NCI-H2107 (cell line): ENCODE results near the gene BTG2.

Experiments used
- DNase-seq: peaks from one replicate; lab custom pipeline; 2025; lab: John Stamatoyannopoulos, UW

BTG2 gene

GRCh38 chr1:203317429-203318228 is 12.3 kb downstream of the BTG2 start:
- no peak for DNase-seq

- no peak for DNase-seq
Observed at GRCh38 chr1:203318229-203318517, 12.9 kb downstream of the BTG2 start.

GRCh38 chr1:203320591-203321272 is 15.4 kb downstream of the BTG2 start:
- peak; percentile 94 for DNase-seq

- DNase-seq, result no peak
Observed at GRCh38 chr1:203321273-203322052, 16.1 kb downstream of the BTG2 start.

GRCh38 chr1:203322500-203323179 is 17.3 kb downstream of the BTG2 start:
- DNase-seq, result peak; percentile 48

GRCh38 chr1:203323587-203323986 is 18.3 kb downstream of the BTG2 start:
- DNase-seq, result no peak

GRCh38 chr1:203324105-203325025 is 19.0 kb downstream of the BTG2 start:
- DNase-seq, result peak; percentile 74

- peak; percentile 79 for DNase-seq
Observed at GRCh38 chr1:203325026-203325417, 19.7 kb downstream of the BTG2 start.

- peak; percentile 86 for DNase-seq
Observed at GRCh38 chr1:203325418-203326091, 20.2 kb downstream of the BTG2 start.

- peak; percentile 98 for DNase-seq
Observed at GRCh38 chr1:203326830-203327683, 21.7 kb downstream of the BTG2 start.

GRCh38 chr1:203327684-203328457 is 22.6 kb downstream of the BTG2 start:
- DNase-seq, result peak; percentile 95

GRCh38 chr1:203328714-203329122 is 23.4 kb downstream of the BTG2 start:
- DNase-seq, result peak; percentile 42

- DNase-seq, result no peak
Observed at GRCh38 chr1:203331224-203331623, 25.9 kb downstream of the BTG2 start.

GRCh38 chr1:203335503-203335902 is 30.2 kb downstream of the BTG2 start:
- no peak for DNase-seq

GRCh38 chr1:203336097-203336496 is 30.8 kb downstream of the BTG2 start:
- DNase-seq, result no peak

GRCh38 chr1:203338335-203339036 is 33.2 kb downstream of the BTG2 start:
- DNase-seq, result peak; percentile 53

- DNase-seq, result peak; percentile 74
Observed at GRCh38 chr1:203340112-203340790, 34.9 kb downstream of the BTG2 start.
